IMR-90 (cell line): ENCODE measurements around the gene RASAL1. TPM values are rescaled to one million over a fixed set of nuclear protein-coding genes. Genes with fewer than 3 reads are reported as not detected.

Source experiments
- ATAC-seq: fragments of 200-7000 bp; cut with Tn5 transposase; 2 replicates; pipeline ENCODE4 v1.9.1; 2020; ENCODE audit warnings: low read depth, mild to moderate bottlenecking, moderate library complexity
- BruUV-seq: library from RNA; stranded (reverse); fragments of 400-500 nt; replicated peaks from 2 replicates; lab custom pipeline; 2021; lab: Mats Ljungman, UMichigan
- CTCF ChIA-PET: fragments of 300-600 bp; formaldehyde crosslinking; extraction: SDS; loops from one replicate; lab custom pipeline; 2021; ENCODE audit warnings: antibody characterized with exemption; lab: Yijun Ruan, JAX
- POLR2A ChIA-PET: fragments of 300-600 bp; sonication (Branson Sonifier 250); formaldehyde crosslinking; loops from one replicate; lab custom pipeline; 2022; ENCODE audit warnings: antibody characterized with exemption; ENCODE audit not compliant: unreplicated experiment; lab: Charles Lee
- DNase-seq: peaks from one replicate; pipeline ENCODE4 v3.0.0; 2013
- H2AFZ ChIP-seq: replicated peaks from 2 replicates; pipeline ENCODE3; 2013; ENCODE audit warnings: low read length, mild to moderate bottlenecking; ENCODE audit not compliant: poor library complexity
- H2AK5ac ChIP-seq: 2 replicates; pipeline ENCODE4 v1.6.1; 2013; ENCODE audit warnings: low read depth, low read length, inconsistent platforms
- H2AK9ac ChIP-seq: replicated peaks from 2 replicates; pipeline ENCODE3; 2013; ENCODE audit warnings: mild to moderate bottlenecking, low read depth, low read length, moderate library complexity; ENCODE audit not compliant: poor library complexity
- H2BK120ac ChIP-seq: 2 replicates; pipeline ENCODE4 v1.6.1; 2013; ENCODE audit warnings: low read depth, low read length, inconsistent platforms
- H2BK15ac ChIP-seq: 3 replicates; pipeline ENCODE4 v1.6.1; 2013; ENCODE audit warnings: low read depth, low read length, inconsistent platforms
- H2BK20ac ChIP-seq: 2 replicates; pipeline ENCODE4 v1.6.1; 2013; ENCODE audit warnings: low read depth, mild to moderate bottlenecking, inconsistent platforms, low read length, moderate library complexity
- H2BK5ac ChIP-seq: 2 replicates; pipeline ENCODE4 v1.6.1; 2013; ENCODE audit warnings: mild to moderate bottlenecking, low read depth, low read length, inconsistent platforms; ENCODE audit not compliant: poor library complexity, severe bottlenecking
- H3K14ac ChIP-seq: replicated peaks from 2 replicates; pipeline ENCODE4 v1.6.1; 2013; ENCODE audit warnings: low read depth, low read length, inconsistent platforms
- H3K18ac ChIP-seq: 2 replicates; pipeline ENCODE4 v1.6.1; 2013; ENCODE audit warnings: low read depth, low read length, control low read depth
- H3K23ac ChIP-seq: 2 replicates; pipeline ENCODE4 v1.6.1; 2013; ENCODE audit warnings: low read depth, low read length, inconsistent platforms
- H3K27ac ChIP-seq: 2 replicates; pipeline ENCODE4 v1.5.1; 2013; ENCODE audit warnings: mild to moderate bottlenecking, control low read depth, low read length; ENCODE audit not compliant: insufficient read depth
- H3K27me3 ChIP-seq: 2 replicates; pipeline ENCODE4 v1.6.1; 2013; ENCODE audit warnings: low read length; ENCODE audit not compliant: control insufficient read depth, insufficient read depth
- H3K36me3 ChIP-seq: 2 replicates; pipeline ENCODE4 v1.6.1; 2013; ENCODE audit warnings: low read length, mixed read lengths; ENCODE audit not compliant: control insufficient read depth, insufficient read depth
- H3K4ac ChIP-seq: 2 replicates; pipeline ENCODE4 v1.6.1; 2013; ENCODE audit warnings: low read depth, low read length, inconsistent platforms
- H3K4me1 ChIP-seq: 2 replicates; pipeline ENCODE4 v1.6.1; 2013; ENCODE audit warnings: low read length, mixed read lengths; ENCODE audit not compliant: control insufficient read depth, insufficient read depth
- H3K4me2 ChIP-seq: 2 replicates; pipeline ENCODE4 v1.6.1; 2013; ENCODE audit warnings: low read depth, mild to moderate bottlenecking, control low read depth, low read length, moderate library complexity
- H3K4me3 ChIP-seq: 2 replicates; pipeline ENCODE4 v1.5.1; 2013; ENCODE audit warnings: low read depth, mild to moderate bottlenecking, control low read depth, low read length, moderate library complexity; ENCODE audit not compliant: insufficient read depth
- H3K56ac ChIP-seq: 2 replicates; pipeline ENCODE4 v1.6.1; 2013; ENCODE audit warnings: low read length, inconsistent platforms; ENCODE audit not compliant: insufficient read depth; ENCODE audit errors: extremely low read depth
- H3K79me1 ChIP-seq, 2 experiments: 2 replicates each; pipeline ENCODE4 v1.6.1; 2013; ENCODE audit warnings: low read length in 2 of 2, inconsistent platforms in 1 of 2, low read depth in 1 of 2
- H3K9ac ChIP-seq: 2 replicates; pipeline ENCODE4 v1.6.1; 2013; ENCODE audit warnings: low read depth, low read length, control low read depth
- H3K9me1 ChIP-seq: 2 replicates; pipeline ENCODE4 v1.6.1; 2013; ENCODE audit warnings: low read length, inconsistent platforms; ENCODE audit not compliant: insufficient read depth
- H3K9me3 ChIP-seq: 2 replicates; pipeline ENCODE4 v1.6.1; 2013; ENCODE audit warnings: low read length; ENCODE audit not compliant: control insufficient read depth, insufficient read depth
- H4K20me1 ChIP-seq: 2 replicates; pipeline ENCODE4 v1.6.1; 2013; ENCODE audit warnings: low read length, inconsistent platforms; ENCODE audit not compliant: insufficient read depth
- H4K5ac ChIP-seq: 2 replicates; pipeline ENCODE4 v1.6.1; 2013; ENCODE audit warnings: mild to moderate bottlenecking, low read depth, low read length, control low read depth
- H4K8ac ChIP-seq, 2 experiments: 2 replicates each; pipeline ENCODE4 v1.6.1; 2013; ENCODE audit warnings: low read depth in 2 of 2, low read length in 2 of 2, control low read depth in 1 of 2, inconsistent platforms in 1 of 2
- H4K91ac ChIP-seq: 2 replicates; pipeline ENCODE4 v1.6.1; 2013; ENCODE audit warnings: low read depth, low read length, inconsistent platforms; ENCODE audit not compliant: insufficient read depth
- FOS ChIP-seq: fragments of 150-350 bp; IDR thresholded peaks from 2 replicates; pipeline ENCODE4 v1.6.1; 2016; ENCODE audit warnings: low read depth, low read length
- MAFK ChIP-seq: IDR thresholded peaks from 2 replicates; pipeline ENCODE4 v1.6.1; 2012; ENCODE audit warnings: low read depth, low read length, improper control_type of control experiment
- MXI1 ChIP-seq: IDR thresholded peaks from 2 replicates; pipeline ENCODE4 v1.6.1; 2012; ENCODE audit warnings: low read depth, mild to moderate bottlenecking, low read length, moderate library complexity, borderline replicate concordance
- RAD21 ChIP-seq: IDR thresholded peaks from 2 replicates; pipeline ENCODE4 v1.6.1; 2012; ENCODE audit warnings: low read length, improper control_type of control experiment
- SMC3 ChIP-seq: fragments of 150-350 bp; IDR thresholded peaks from 2 replicates; pipeline ENCODE4 v1.6.1; 2016; ENCODE audit warnings: low read depth, mild to moderate bottlenecking, antibody characterized with exemption, low read length, moderate library complexity
- WGBS, 2 experiments: methylation state at CpG; one replicate each; pipeline versions ENCODE4 v1.1.5 to v1.1.7; 2013; ENCODE audit warnings: missing lambda C conversion rate in 2 of 2; ENCODE audit not compliant: insufficient read length in 1 of 2; ENCODE audit errors: extremely low coverage in 2 of 2; 5-methylcytosine and 5-hydroxymethylcytosine counted together
- dilution Hi-C: fragments of 300-500 bp; cut with HindIII; formaldehyde crosslinking; loops from one replicate; pipeline ENCODE4 v1.14.3; 2018; ENCODE audit warnings: low sequenced_read_pairs; ENCODE audit not compliant: unreplicated experiment
- in situ Hi-C: fragments of 300-500 bp; cut with MboI; formaldehyde crosslinking; loops from 3 replicates; pipeline ENCODE4 v1.14.3; 2019; ENCODE audit warnings: low sequenced_read_pairs, inconsistent platforms, mixed read lengths
- intact Hi-C: fragments of 100-400 bp; cut with micrococcal nuclease; formaldehyde crosslinking; loops from 2 replicates; pipeline ENCODE4 v1.10.0; 2022
- polyA plus RNA-seq, 3 experiments: library from polyadenylated mRNA; depleted of rRNA; stranded (reverse); fragments of >200 nt; gene quantifications; 2 replicates each; pipeline ENCODE4 v1.2.3, GENCODE V29; 2012; ENCODE audit warnings: low replicate concordance in 1 of 3
- total RNA-seq: library from RNA; depleted of rRNA; stranded (reverse); fragments of >200 nt; gene quantifications from 2 replicates; pipeline ENCODE4 v1.2.3, GENCODE V29; 2012

The RASAL1 gene
- total and polyA plus RNA-seq, 2 of the 4 experiments (the other 2 are of a cell fraction) = not detected

DNA sequence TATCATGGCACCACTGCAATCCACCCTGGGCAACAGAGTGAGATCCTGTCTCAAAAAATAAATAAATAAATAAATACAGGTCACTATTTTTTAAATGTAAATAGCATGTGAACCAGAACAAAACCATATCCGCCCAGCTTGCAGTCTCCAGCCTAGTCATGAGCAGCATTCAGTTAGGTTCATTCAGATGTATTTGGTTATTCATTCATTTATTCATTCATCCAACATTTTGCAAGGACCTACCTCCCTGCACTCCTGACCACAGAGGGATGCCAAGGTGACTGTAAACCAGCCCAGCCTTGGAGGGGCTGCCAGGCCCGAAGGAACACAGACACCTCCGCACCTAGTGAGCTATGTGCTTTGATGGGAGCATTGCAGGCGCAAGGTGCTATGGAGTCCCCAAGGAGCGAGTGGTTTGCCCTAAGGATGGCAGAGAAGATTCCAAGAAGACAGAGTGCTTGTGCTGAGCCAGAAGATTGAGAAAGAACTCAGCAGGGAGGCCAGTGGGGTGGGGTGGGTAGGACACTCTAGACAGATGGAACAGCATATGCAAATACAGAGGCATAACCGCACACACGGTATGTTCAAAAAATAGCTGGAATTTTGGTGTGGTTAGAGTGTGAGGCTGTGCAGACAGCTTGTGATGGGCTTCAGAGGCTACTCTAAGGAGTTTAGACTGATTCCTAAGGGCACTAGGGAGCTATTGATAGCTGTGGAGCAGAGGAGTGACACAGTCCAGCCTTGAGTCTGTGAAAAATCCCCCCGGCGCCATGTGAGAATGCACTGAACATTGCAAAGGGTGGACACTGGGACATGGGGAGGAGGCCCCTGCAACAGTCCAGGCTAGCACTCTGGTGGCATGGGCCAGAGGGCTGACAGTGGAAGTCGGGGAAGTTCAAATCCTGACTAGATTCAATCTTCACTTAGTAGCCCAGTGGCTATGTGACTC is 67.3 kb downstream of the RASAL1 start:
- Histone ChIP-seq H2AK5ac (no peak overlapping the region), H4K8ac (no peak overlapping the region), H3K4ac (no peak overlapping the region), H3K79me1 (no peaks in the 10 kb centered on the region), H3K36me3 (no peaks in the 10 kb centered on the region), H3K18ac (no peak overlapping the region), H3K9me1 (no peaks in the 10 kb centered on the region), H3K9me3 (no peaks in the 10 kb centered on the region), H4K20me1 (no peaks in the 10 kb centered on the region), H2BK15ac (no peak overlapping the region), H3K4me1 (no peaks in the 10 kb centered on the region), H2AK9ac (no peak overlapping the region), H3K56ac (no peak overlapping the region), H3K27ac (no peak overlapping the region), H2BK5ac (no peak overlapping the region), H4K91ac (no peak overlapping the region), H3K4me2 (no peak overlapping the region), H3K23ac (no peak overlapping the region), H2BK20ac (no peak overlapping the region), H4K5ac (no peak overlapping the region), H3K14ac (no peak overlapping the region), H3K27me3 (no peaks in the 10 kb centered on the region; the same call in 1 of the 2 replicates), H2AFZ (no peak overlapping the region), H2BK120ac (no peak overlapping the region), H3K4me3 (no peak overlapping the region), H3K9ac (no peak overlapping the region)
- no TSS peak for BruUV-seq
- dilution Hi-C loops (no loop called here), intact Hi-C loops (no loop called here), in situ Hi-C loops (no loop called here)
- CTCF ChIA-PET = no interaction called here
- no peak for ATAC-seq
- no peak for DNase-seq
- TF ChIP-seq SMC3 (no peak), FOS (no peak), MAFK (no peak), MXI1 (no peak), RAD21 (no peak)
- 78% methylated on average over 2 of the region's 10 CpGs; no CpG with 5 or more reads in 1 of the 2 experiments for WGBS, 2 experiments
- POLR2A ChIA-PET = no interaction called here
